ENCODE results near the gene CCDC187.

CCDC187 gene

DNA sequence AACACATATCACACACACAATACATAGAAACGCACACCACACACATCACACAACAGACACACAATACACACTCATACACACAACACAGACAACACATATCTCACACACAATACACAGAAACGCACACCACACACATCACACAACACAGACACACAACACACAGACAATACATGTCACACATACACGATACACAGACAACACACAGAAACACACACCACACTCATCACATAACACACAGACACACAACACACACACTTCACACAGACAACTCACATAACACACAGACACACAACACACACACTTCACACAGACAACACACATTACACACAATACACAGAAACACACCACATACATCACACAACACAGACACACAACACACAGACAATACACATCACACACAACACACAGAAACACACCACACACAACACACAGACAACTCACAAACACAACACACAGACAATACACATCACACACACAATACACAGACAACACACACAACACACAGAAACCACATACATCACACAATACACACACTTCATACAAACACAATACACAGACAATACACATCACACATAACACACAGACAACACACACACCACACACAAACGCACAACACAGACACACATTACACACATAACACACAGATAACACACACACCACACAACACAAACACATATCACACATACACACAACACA, 4.3 kb upstream of the CCDC187 start:
- Histone ChIP-seq H3K9ac (ENCODE audit: low read depth in 1 of 2, low read length in 2 of 2) (no peak overlapping the region), H3K9me3 (ENCODE audit: control insufficient read depth in 2 of 2, low read length in 2 of 2) (no peaks in the 10 kb centered on the region), H3K4me3 (ENCODE audit: low read length in 2 of 2) (no peak overlapping the region), H3K4me1 (ENCODE audit: control insufficient read depth in 2 of 2, insufficient read depth in 2 of 2, low read length in 2 of 2) (peaks cover 0 to 9% of the 10 kb centered on the region in 2 donors), H3K36me3 (ENCODE audit: control insufficient read depth in 2 of 2, insufficient read depth in 2 of 2, low read length in 2 of 2) (no peaks in the 10 kb centered on the region), H3K27me3 (ENCODE audit: control insufficient read depth in 2 of 2, insufficient read depth in 2 of 2, low read length in 2 of 2) (peaks cover 8 to 21% of the 10 kb centered on the region in 2 donors), H3K27ac (ENCODE audit: low read depth in 2 of 2, low read length in 2 of 2) (no peak overlapping the region)

- no peak overlapping the region for H3K9ac ChIP-seq (ENCODE audit: low read depth in 1 of 2, low read length in 2 of 2)
- H3K9me3 ChIP-seq (ENCODE audit: control insufficient read depth in 2 of 2, low read length in 2 of 2), result no peaks in the 10 kb centered on the region
- H3K4me3 ChIP-seq (ENCODE audit: low read length in 2 of 2), result no peak overlapping the region
- peaks cover 0 to 9% of the 10 kb centered on the region in 2 donors for H3K4me1 ChIP-seq (ENCODE audit: control insufficient read depth in 2 of 2, insufficient read depth in 2 of 2, low read length in 2 of 2)
- H3K27me3 ChIP-seq (ENCODE audit: control insufficient read depth in 2 of 2, insufficient read depth in 2 of 2, low read length in 2 of 2), result peaks cover 8 to 21% of the 10 kb centered on the region in 2 donors
- H3K27ac ChIP-seq (ENCODE audit: low read depth in 2 of 2, low read length in 2 of 2), result no peak overlapping the region
- no peaks in the 10 kb centered on the region for H3K36me3 ChIP-seq (ENCODE audit: control insufficient read depth in 2 of 2, insufficient read depth in 2 of 2, low read length in 2 of 2)
These were observed 3.4 kb upstream of the CCDC187 start for GRCh38 chr9:136307215-136307750.

DNA sequence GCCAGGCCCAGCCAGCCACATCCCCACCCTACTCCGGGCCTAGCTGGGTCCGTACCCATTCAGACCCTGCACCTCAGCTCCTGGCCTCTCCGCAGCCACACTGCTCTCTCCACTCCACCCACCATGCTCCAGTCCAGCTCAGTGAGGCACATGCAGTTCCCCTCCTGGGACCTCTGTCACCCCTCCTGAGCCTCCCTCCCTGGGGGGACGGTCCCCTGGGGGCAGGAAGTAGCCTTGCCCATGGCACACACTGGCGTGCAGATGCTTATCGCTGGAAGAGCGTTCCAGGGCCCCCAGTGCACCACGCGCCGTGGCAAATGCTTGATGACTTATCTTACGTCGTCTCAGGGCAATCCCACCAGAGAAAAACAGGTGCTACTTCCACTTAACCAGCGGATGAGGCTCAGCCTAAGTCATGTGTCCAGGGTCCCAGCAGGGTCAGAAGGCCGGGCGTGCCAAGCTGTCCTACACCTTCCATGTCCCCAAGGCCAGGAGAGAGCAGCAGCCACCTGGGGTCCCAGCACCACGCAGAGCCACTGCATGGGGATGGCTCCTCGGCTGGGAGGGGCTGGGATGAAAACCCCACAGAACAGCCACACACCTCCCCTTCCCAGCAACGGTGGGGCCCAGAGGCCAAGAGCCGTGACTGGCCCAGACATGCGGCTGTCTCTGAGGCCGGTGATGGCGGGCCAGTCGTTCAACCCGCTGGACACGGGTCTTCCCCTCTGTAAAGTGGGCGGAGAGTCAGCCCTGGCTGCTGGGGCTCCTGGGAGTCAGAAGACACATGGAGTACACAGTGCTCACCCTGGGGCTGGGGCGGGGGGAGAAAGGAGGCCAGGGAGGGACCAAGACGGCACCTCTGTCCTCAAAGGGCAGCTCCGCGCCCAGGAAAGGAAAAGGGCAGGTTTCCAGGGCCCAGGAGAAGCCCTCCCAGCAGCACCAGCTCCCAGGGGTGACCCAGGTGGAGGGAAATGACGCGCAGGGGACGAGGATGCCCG, 2.6 kb upstream of the CCDC187 start:
- Histone ChIP-seq H3K27ac (ENCODE audit: low read depth in 2 of 2, low read length in 2 of 2) (no peak overlapping the region), H3K9me3 (ENCODE audit: control insufficient read depth in 2 of 2, low read length in 2 of 2) (no peaks in the 10 kb centered on the region), H3K27me3 (ENCODE audit: control insufficient read depth in 2 of 2, insufficient read depth in 2 of 2, low read length in 2 of 2) (peaks cover 8 to 21% of the 10 kb centered on the region in 2 donors), H3K4me1 (ENCODE audit: control insufficient read depth in 2 of 2, insufficient read depth in 2 of 2, low read length in 2 of 2) (peaks cover 0 to 7% of the 10 kb centered on the region in 2 donors), H3K9ac (ENCODE audit: low read depth in 1 of 2, low read length in 2 of 2) (no peak overlapping the region), H3K36me3 (ENCODE audit: control insufficient read depth in 2 of 2, insufficient read depth in 2 of 2, low read length in 2 of 2) (no peaks in the 10 kb centered on the region), H3K4me3 (ENCODE audit: low read length in 2 of 2) (no peak overlapping the region)

- Histone ChIP-seq H3K9me3 (ENCODE audit: control insufficient read depth in 2 of 2, low read length in 2 of 2) (no peaks in the 10 kb centered on the region), H3K27ac (ENCODE audit: low read depth in 2 of 2, low read length in 2 of 2) (no peak overlapping the region), H3K4me3 (ENCODE audit: low read length in 2 of 2) (no peak overlapping the region), H3K36me3 (ENCODE audit: control insufficient read depth in 2 of 2, insufficient read depth in 2 of 2, low read length in 2 of 2) (no peaks in the 10 kb centered on the region), H3K4me1 (ENCODE audit: control insufficient read depth in 2 of 2, insufficient read depth in 2 of 2, low read length in 2 of 2) (peaks cover 0 to 2% of the 10 kb centered on the region in 2 donors), H3K9ac (ENCODE audit: low read depth in 1 of 2, low read length in 2 of 2) (no peak overlapping the region), H3K27me3 (ENCODE audit: control insufficient read depth in 2 of 2, insufficient read depth in 2 of 2, low read length in 2 of 2) (peaks cover 8 to 21% of the 10 kb centered on the region in 2 donors)
These were observed 1.9 kb upstream of the CCDC187 start for GRCh38 chr9:136305804-136306203.

DNA sequence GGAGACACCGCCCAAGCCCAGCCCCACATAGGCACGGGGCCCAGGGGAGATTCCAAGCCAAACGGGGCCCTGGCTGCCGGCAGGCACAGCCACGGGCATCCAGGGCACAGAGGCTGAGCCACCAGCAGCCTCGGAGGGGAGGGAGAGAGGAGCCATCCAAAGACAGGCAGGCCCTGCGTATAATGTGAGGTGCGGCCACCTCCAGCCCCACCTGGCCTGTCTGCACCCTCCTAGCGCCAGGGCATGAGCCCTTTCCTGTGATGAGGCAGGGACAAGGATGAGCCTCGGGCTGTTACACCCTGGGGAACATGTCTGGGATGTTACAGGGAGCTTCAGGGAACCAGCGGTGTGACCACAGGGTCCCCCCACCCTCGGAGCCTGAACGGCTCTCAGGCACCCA, 1.1 kb upstream of the CCDC187 start:
- Histone ChIP-seq H3K4me1 (ENCODE audit: control insufficient read depth in 2 of 2, insufficient read depth in 2 of 2, low read length in 2 of 2) (no peaks in the 10 kb centered on the region), H3K9ac (ENCODE audit: low read depth in 1 of 2, low read length in 2 of 2) (no peak overlapping the region), H3K27ac (ENCODE audit: low read depth in 2 of 2, low read length in 2 of 2) (no peak overlapping the region), H3K4me3 (ENCODE audit: low read length in 2 of 2) (no peak overlapping the region), H3K27me3 (ENCODE audit: control insufficient read depth in 2 of 2, insufficient read depth in 2 of 2, low read length in 2 of 2) (peaks cover 8 to 18% of the 10 kb centered on the region in 2 donors), H3K36me3 (ENCODE audit: control insufficient read depth in 2 of 2, insufficient read depth in 2 of 2, low read length in 2 of 2) (no peaks in the 10 kb centered on the region), H3K9me3 (ENCODE audit: control insufficient read depth in 2 of 2, low read length in 2 of 2) (no peaks in the 10 kb centered on the region)

DNA sequence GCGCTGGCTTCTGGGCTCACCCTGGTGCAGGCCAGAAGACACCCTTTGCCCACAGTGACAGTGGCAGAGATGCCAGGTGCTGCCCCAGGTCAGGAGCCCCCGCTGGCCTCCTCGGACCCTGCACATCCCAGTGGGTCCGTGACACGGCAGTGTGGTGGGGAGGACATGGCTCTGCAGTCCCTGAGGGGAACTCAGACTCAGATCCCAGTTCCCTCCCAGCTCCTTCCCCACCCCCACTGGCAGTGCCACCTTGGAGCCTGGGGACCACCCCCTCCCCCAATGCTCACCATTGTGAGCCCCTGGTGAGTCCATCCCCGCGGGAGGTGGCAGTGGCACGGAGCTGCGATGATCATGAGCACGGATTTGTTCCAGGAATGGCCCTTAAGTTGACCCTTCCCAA, 562 bp upstream of the CCDC187 start:
- Histone ChIP-seq H3K36me3 (ENCODE audit: control insufficient read depth in 2 of 2, insufficient read depth in 2 of 2, low read length in 2 of 2) (no peaks in the 10 kb centered on the region), H3K4me3 (ENCODE audit: low read length in 2 of 2) (no peak overlapping the region), H3K27me3 (ENCODE audit: control insufficient read depth in 2 of 2, insufficient read depth in 2 of 2, low read length in 2 of 2) (peaks cover 8 to 13% of the 10 kb centered on the region in 2 donors), H3K4me1 (ENCODE audit: control insufficient read depth in 2 of 2, insufficient read depth in 2 of 2, low read length in 2 of 2) (no peaks in the 10 kb centered on the region), H3K27ac (ENCODE audit: low read depth in 2 of 2, low read length in 2 of 2) (no peak overlapping the region), H3K9ac (ENCODE audit: low read depth in 1 of 2, low read length in 2 of 2) (no peak overlapping the region), H3K9me3 (ENCODE audit: control insufficient read depth in 2 of 2, low read length in 2 of 2) (no peaks in the 10 kb centered on the region)

DNA sequence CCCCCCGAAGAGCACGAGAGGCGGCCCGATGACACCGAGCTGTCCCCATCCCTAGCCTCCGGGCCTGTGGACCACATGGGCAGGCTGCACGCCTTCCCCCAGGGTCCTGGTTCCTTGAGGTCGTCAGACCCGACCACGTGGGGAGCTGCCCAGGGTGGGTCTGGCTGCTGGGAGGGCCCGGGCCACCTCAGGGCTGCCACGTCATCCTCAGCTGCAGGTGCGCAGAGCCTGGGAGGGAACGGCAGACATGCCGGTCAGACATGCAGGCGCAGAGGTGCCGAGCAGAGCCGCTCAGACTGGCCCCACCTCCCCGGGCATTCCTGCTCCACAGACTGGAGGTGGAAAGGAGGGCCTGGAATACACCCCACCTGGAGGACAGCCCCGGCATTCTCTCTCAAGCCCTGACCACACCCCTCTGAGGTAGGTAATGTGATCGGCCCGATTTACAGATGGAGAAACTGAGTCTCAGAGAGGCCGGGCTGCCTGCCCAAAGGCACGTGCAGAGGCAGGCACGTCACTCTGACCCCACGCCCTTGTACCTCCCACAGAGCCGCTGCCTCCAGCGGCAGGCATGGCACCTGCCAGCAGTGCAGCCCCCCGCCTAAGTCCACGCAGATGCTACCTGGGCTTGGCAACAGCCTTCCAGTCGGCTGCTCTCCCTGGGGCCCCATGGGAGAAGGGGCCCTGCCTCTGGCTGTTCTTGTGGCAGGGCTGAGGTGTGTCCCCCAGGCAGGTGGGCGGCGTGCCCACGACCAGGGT, 649 bp downstream of the CCDC187 start:
- H3K4me1 ChIP-seq (ENCODE audit: control insufficient read depth in 2 of 2, insufficient read depth in 2 of 2, low read length in 2 of 2), result no peaks in the 10 kb centered on the region
- no peaks in the 10 kb centered on the region for H3K9me3 ChIP-seq (ENCODE audit: control insufficient read depth in 2 of 2, low read length in 2 of 2)
- H3K27me3 ChIP-seq (ENCODE audit: control insufficient read depth in 2 of 2, insufficient read depth in 2 of 2, low read length in 2 of 2), result peaks cover 2 to 10% of the 10 kb centered on the region in 2 donors
- H3K27ac ChIP-seq (ENCODE audit: low read depth in 2 of 2, low read length in 2 of 2), result no peak overlapping the region
- H3K9ac ChIP-seq (ENCODE audit: low read depth in 1 of 2, low read length in 2 of 2), result no peak overlapping the region
- no peak overlapping the region for H3K4me3 ChIP-seq (ENCODE audit: low read length in 2 of 2)
- no peaks in the 10 kb centered on the region for H3K36me3 ChIP-seq (ENCODE audit: control insufficient read depth in 2 of 2, insufficient read depth in 2 of 2, low read length in 2 of 2)

DNA sequence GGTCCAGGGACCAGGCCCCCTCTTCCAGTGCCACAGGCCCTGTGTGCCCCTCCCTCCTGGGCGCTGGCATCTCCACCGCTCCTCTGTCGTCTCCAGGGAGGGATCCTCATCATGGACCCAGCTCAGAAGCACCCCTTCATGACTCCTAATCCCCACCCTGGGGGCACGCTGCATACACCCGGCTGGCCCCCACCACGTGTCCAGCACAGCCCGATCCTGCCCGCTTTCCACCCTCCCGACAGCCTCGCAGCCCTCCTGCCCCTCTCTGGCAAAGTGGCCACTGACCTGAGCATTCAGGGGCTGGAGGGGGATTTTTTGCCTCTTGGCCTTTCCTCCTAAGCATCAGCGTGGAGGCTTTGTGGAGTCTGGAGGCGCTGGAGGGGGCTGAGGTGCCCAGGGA, 1.4 kb downstream of the CCDC187 start:
- no peaks in the 10 kb centered on the region for H3K9me3 ChIP-seq (ENCODE audit: control insufficient read depth in 2 of 2, low read length in 2 of 2)
- no peak overlapping the region for H3K27ac ChIP-seq (ENCODE audit: low read depth in 2 of 2, low read length in 2 of 2)
- H3K4me1 ChIP-seq (ENCODE audit: control insufficient read depth in 2 of 2, insufficient read depth in 2 of 2, low read length in 2 of 2), result no peaks in the 10 kb centered on the region
- H3K9ac ChIP-seq (ENCODE audit: low read depth in 1 of 2, low read length in 2 of 2), result no peak overlapping the region
- H3K36me3 ChIP-seq (ENCODE audit: control insufficient read depth in 2 of 2, insufficient read depth in 2 of 2, low read length in 2 of 2), result no peaks in the 10 kb centered on the region
- no peak overlapping the region for H3K4me3 ChIP-seq (ENCODE audit: low read length in 2 of 2)
- peaks cover 2 to 6% of the 10 kb centered on the region in 2 donors for H3K27me3 ChIP-seq (ENCODE audit: control insufficient read depth in 2 of 2, insufficient read depth in 2 of 2, low read length in 2 of 2)

DNA sequence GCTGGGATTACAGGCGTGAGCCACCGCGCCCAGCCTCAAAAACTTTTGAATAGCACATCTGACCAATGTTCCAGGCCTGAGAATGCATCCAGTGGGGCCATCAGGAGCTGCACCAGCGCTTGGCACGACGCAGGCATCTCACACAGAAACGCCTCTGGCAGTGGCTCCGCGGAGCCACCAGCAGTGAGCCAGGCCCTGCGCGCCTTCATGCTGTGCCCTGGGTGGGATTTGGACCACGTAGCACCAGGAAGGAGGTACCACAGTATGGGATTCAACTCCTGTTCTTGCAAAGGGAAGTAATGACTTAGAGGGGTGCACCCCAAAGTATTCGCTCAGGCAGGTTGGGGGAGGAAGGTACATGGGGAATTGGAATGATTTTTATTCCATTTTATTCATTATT, 3.0 kb downstream of the CCDC187 start:
- no peaks in the 10 kb centered on the region for H3K9me3 ChIP-seq (ENCODE audit: control insufficient read depth in 2 of 2, low read length in 2 of 2)
- H3K36me3 ChIP-seq (ENCODE audit: control insufficient read depth in 2 of 2, insufficient read depth in 2 of 2, low read length in 2 of 2), result no peaks in the 10 kb centered on the region
- no peak overlapping the region for H3K27ac ChIP-seq (ENCODE audit: low read depth in 2 of 2, low read length in 2 of 2)

More for the DNA sequence above, 3.0 kb downstream of the CCDC187 start:
- peaks cover 0 to 2% of the 10 kb centered on the region in 2 donors for H3K27me3 ChIP-seq (ENCODE audit: control insufficient read depth in 2 of 2, insufficient read depth in 2 of 2, low read length in 2 of 2)
- H3K4me1 ChIP-seq (ENCODE audit: control insufficient read depth in 2 of 2, insufficient read depth in 2 of 2, low read length in 2 of 2), result peaks cover 7 to 10% of the 10 kb centered on the region in 2 donors
- no peak overlapping the region for H3K9ac ChIP-seq (ENCODE audit: low read depth in 1 of 2, low read length in 2 of 2)
- H3K4me3 ChIP-seq (ENCODE audit: low read length in 2 of 2), result no peak overlapping the region
